ENCODE results near the gene REP15. TPM values are rescaled to one million over a fixed set of nuclear protein-coding genes. Genes with fewer than 3 reads are reported as not detected.

The REP15 gene
- total and polyA plus RNA-seq, 2 of the 8 experiments (the other 6 are each of a cell fraction or from before 2014, with no cell fraction given), result 0.06 to 0.73 TPM

GRCh38 chr12:27652174-27652763, 44.0 kb upstream of the REP15 start (continued):
- TF ChIP-seq CTCF (IDR thresholded peaks at IDR 0.05; ENCODE audit: control extremely low read depth in 1 of 3, insufficient read depth in 1 of 3, low read depth in 1 of 3, low read length in 3 of 3) (peak in 2 of 3 experiments; percentile 77; a peak in 3 of 4 replicates), RAD21 (IDR thresholded peaks at IDR 0.05 in 1 of 2, conservative IDR thresholded peaks at IDR 0.05 in 1 of 2; ENCODE audit: low read depth in 2 of 2, low read length in 2 of 2) (peak; percentile 80 to 84), TAF1 (IDR thresholded peaks at IDR 0.05; ENCODE audit: low read depth, low read length) (no peak), TCF12 (IDR thresholded peaks at IDR 0.05; ENCODE audit: low read depth, low read length) (no peak), KDM4A (IDR thresholded peaks at IDR 0.05; ENCODE audit: low read depth, low read length, severe bottlenecking) (no peak), NANOG (IDR thresholded peaks at IDR 0.05; ENCODE audit: insufficient read depth, low read depth, low read length, poor library complexity, severe bottlenecking) (no peak), NRF1 (IDR thresholded peaks at IDR 0.05; ENCODE audit: low read depth, low read length) (no peak)
